Osteoblast (primary cell): ENCODE measurements around the gene DUS1L. TPM values are rescaled to one million over a fixed set of nuclear protein-coding genes. Genes with fewer than 3 reads are reported as not detected.

Experiments
- DNase-seq: peaks from one replicate; pipeline ENCODE4 v3.0.0; 2011; ENCODE audit warnings: low spot score, mixed read lengths; ENCODE audit not compliant: insufficient read length; ENCODE audit errors: missing footprints
- H2AFZ ChIP-seq: 2 replicates; pipeline ENCODE4 v1.6.0; 2011; ENCODE audit warnings: mild to moderate bottlenecking, low read length
- H3K27ac ChIP-seq: 2 replicates; pipeline ENCODE4 v1.5.1; 2011; ENCODE audit warnings: mild to moderate bottlenecking, low read depth, low read length, moderate library complexity
- H3K27me3 ChIP-seq: 2 replicates; pipeline ENCODE4 v1.6.0; 2012; ENCODE audit warnings: mild to moderate bottlenecking, control low read depth, inconsistent platforms, low read length, moderate library complexity; ENCODE audit not compliant: insufficient read depth
- H3K36me3 ChIP-seq: 2 replicates; pipeline ENCODE4 v1.5.1; 2011; ENCODE audit warnings: mild to moderate bottlenecking, low read length, control low read depth, moderate library complexity; ENCODE audit not compliant: insufficient read depth
- H3K4me1 ChIP-seq: 2 replicates; pipeline ENCODE4 v1.5.1; 2011; ENCODE audit warnings: mild to moderate bottlenecking, low read length, control low read depth, moderate library complexity; ENCODE audit not compliant: insufficient read depth
- H3K4me2 ChIP-seq: 2 replicates; pipeline ENCODE4 v1.6.0; 2011; ENCODE audit warnings: mild to moderate bottlenecking, low read length; ENCODE audit not compliant: insufficient read depth
- H3K4me3 ChIP-seq: fragments of 200-600 bp; sonication (generic); 3 replicates; pipeline ENCODE4 v1.5.1; 2012; ENCODE audit warnings: mild to moderate bottlenecking, low read length, inconsistent platforms; ENCODE audit not compliant: insufficient read depth
- H3K79me2 ChIP-seq: 2 replicates; pipeline ENCODE4 v1.6.0; 2012; ENCODE audit warnings: mild to moderate bottlenecking, low read length, control low read depth, inconsistent platforms; ENCODE audit not compliant: insufficient read depth
- H3K9me3 ChIP-seq: 2 replicates; pipeline ENCODE4 v1.5.1; 2011; ENCODE audit warnings: low read depth, low read length, control low read depth
- H4K20me1 ChIP-seq: 2 replicates; pipeline ENCODE4 v1.6.0; 2012; ENCODE audit warnings: mild to moderate bottlenecking, low read length, control low read depth; ENCODE audit not compliant: insufficient read depth
- CTCF ChIP-seq: IDR thresholded peaks from 2 replicates; pipeline ENCODE4 v1.5.1; 2011; ENCODE audit warnings: mild to moderate bottlenecking, low read depth, low read length, moderate library complexity; ENCODE audit errors: extremely low read depth
- total RNA-seq: library from RNA; depleted of rRNA; stranded (reverse); fragments of >200 nt; gene quantifications from 2 replicates; pipeline ENCODE4 v1.2.3, GENCODE V29; 2012

Gene DUS1L
- total RNA-seq, 1 donor, result 43.8 TPM

- peak; percentile 83 for DNase-seq
- Histone ChIP-seq H3K4me2 (no peak overlapping the region), H4K20me1 (peaks cover 28% of the 10 kb centered on the region), H2AFZ (no peak overlapping the region), H3K4me1 (peaks cover 19% of the 10 kb centered on the region), H3K9me3 (no peaks in the 10 kb centered on the region), H3K79me2 (peaks cover 8% of the 10 kb centered on the region), H3K27me3 (no peaks in the 10 kb centered on the region), H3K27ac (no peak overlapping the region), H3K4me3 (no peak overlapping the region), H3K36me3 (no peaks in the 10 kb centered on the region)
- TF ChIP-seq CTCF, result no peak
Observed at GRCh38 chr17:82018989-82019689, 46.5 kb downstream of the DUS1L start.

GRCh38 chr17:82018152-82018988 lies 47.2 kb downstream of the DUS1L start:
- Histone ChIP-seq H3K4me1 (peaks cover 14% of the 10 kb centered on the region), H2AFZ (no peak overlapping the region), H3K36me3 (no peaks in the 10 kb centered on the region), H3K27me3 (no peaks in the 10 kb centered on the region), H3K27ac (no peak overlapping the region), H4K20me1 (peaks cover 28% of the 10 kb centered on the region), H3K79me2 (peaks cover 8% of the 10 kb centered on the region), H3K4me2 (no peak overlapping the region), H3K9me3 (no peaks in the 10 kb centered on the region), H3K4me3 (no peak overlapping the region)
- TF ChIP-seq CTCF, result no peak
- peak; percentile 76 for DNase-seq

GRCh38 chr17:82017612-82018151 lies 47.9 kb downstream of the DUS1L start:
- H3K4me3 ChIP-seq, result no peak overlapping the region
- H3K79me2 ChIP-seq, result peaks cover 8% of the 10 kb centered on the region
- H3K27ac ChIP-seq, result no peak overlapping the region
- no peaks in the 10 kb centered on the region for H3K36me3 ChIP-seq
- no peaks in the 10 kb centered on the region for H3K27me3 ChIP-seq
- TF ChIP-seq CTCF, result no peak
- H3K9me3 ChIP-seq, result no peaks in the 10 kb centered on the region
- DNase-seq, result peak; percentile 88
- H2AFZ ChIP-seq, result no peak overlapping the region
- H4K20me1 ChIP-seq, result peaks cover 28% of the 10 kb centered on the region
- H3K4me2 ChIP-seq, result no peak overlapping the region
- H3K4me1 ChIP-seq, result peaks cover 14% of the 10 kb centered on the region
